Caco-2 (cell line): ENCODE data around the gene P2RX2. TPM values are rescaled to one million over a fixed set of nuclear protein-coding genes. Genes with fewer than 3 reads are reported as not detected.

Experiments
- BruUV-seq: library from RNA; stranded (reverse); fragments of 400-500 nt; replicated peaks from 2 replicates; lab custom pipeline; 2021; lab: Mats Ljungman, UMichigan
- CTCF ChIA-PET: fragments of 300-600 bp; sonication (Branson Sonifier 250); formaldehyde crosslinking; loops from one replicate; lab custom pipeline; 2022; ENCODE audit warnings: antibody characterized with exemption; lab: Charles Lee
- POLR2A ChIA-PET: fragments of 300-600 bp; sonication (Branson Sonifier 250); formaldehyde crosslinking; loops from one replicate; lab custom pipeline; 2022; ENCODE audit warnings: antibody characterized with exemption; lab: Charles Lee
- DNase-seq, 2 experiments: peaks; one replicate each; pipeline versions ENCODE4 v3.0.0 to v3.0.0-alpha.2; 2020 to 2022
- H3K27me3 ChIP-seq: replicated peaks from 2 replicates; pipeline ENCODE4 v1.6.0; 2011; ENCODE audit warnings: low read length; ENCODE audit not compliant: control insufficient read depth, insufficient read depth
- H3K36me3 ChIP-seq: 2 replicates; pipeline ENCODE4 v1.5.1; 2011; ENCODE audit warnings: low read length; ENCODE audit not compliant: control insufficient read depth, insufficient read depth
- H3K4me1 ChIP-seq: fragments of 250-450 bp; sonication (Bioruptor Pico); 2 replicates; pipeline ENCODE4 v1.5.1; 2020; ENCODE audit warnings: mild to moderate bottlenecking
- H3K4me3 ChIP-seq: 2 replicates; pipeline ENCODE4 v1.5.1; 2011; ENCODE audit warnings: low read depth, mild to moderate bottlenecking, control low read depth, low read length
- H3K9me3 ChIP-seq: fragments of 250-450 bp; sonication (Bioruptor Pico); 2 replicates; pipeline ENCODE4 v1.5.1; 2020; ENCODE audit warnings: mild to moderate bottlenecking, moderate library complexity
- H3K27ac Mint-ChIP-seq: one replicate; pipeline ENCODE4 v1.8.0; 2022; ENCODE audit warnings: mixed read lengths; ENCODE audit not compliant: unreplicated experiment
- H3K27me3 Mint-ChIP-seq: one replicate; pipeline ENCODE4 v1.8.0; 2022; ENCODE audit warnings: mixed read lengths; ENCODE audit not compliant: insufficient read depth, unreplicated experiment
- H3K36me3 Mint-ChIP-seq: one replicate; pipeline ENCODE4 v1.8.0; 2022; ENCODE audit warnings: mild to moderate bottlenecking, mixed read lengths; ENCODE audit not compliant: insufficient read depth, unreplicated experiment
- H3K4me1 Mint-ChIP-seq: one replicate; pipeline ENCODE4 v1.8.0; 2022; ENCODE audit warnings: low read depth, mixed read lengths; ENCODE audit not compliant: unreplicated experiment
- H3K4me3 Mint-ChIP-seq: one replicate; pipeline ENCODE4 v1.8.0; 2022; ENCODE audit warnings: mild to moderate bottlenecking, moderate library complexity, mixed read lengths; ENCODE audit not compliant: unreplicated experiment
- H3K9me3 Mint-ChIP-seq: one replicate; pipeline ENCODE4 v1.8.0; 2022; ENCODE audit warnings: mixed read lengths; ENCODE audit not compliant: unreplicated experiment
- intact Hi-C: fragments of 100-400 bp; cut with micrococcal nuclease; formaldehyde crosslinking; loops from one replicate; pipeline ENCODE4 v1.10.0; 2022; ENCODE audit not compliant: unreplicated experiment
- total RNA-seq: library from RNA; stranded (reverse); gene quantifications from 2 replicates; pipeline ENCODE4 v1.2.3, GENCODE V29; 2022
- TF ChIP-seq, protein P1 (sequence below), 2 experiments: fragments of 200-600 bp in 1 of 2; IDR thresholded peaks; 1 replicate in 1 of 2; 2 replicates in 1 of 2; pipeline versions ENCODE4 v1.5.1 to v1.8.0; 2011 to 2022; ENCODE audit warnings: antibody characterized with exemption in 1 of 2, control low read depth in 1 of 2, inconsistent platforms in 1 of 2, low read depth in 1 of 2, low read length in 1 of 2, mild to moderate bottlenecking in 1 of 2, moderate library complexity in 1 of 2; ENCODE audit not compliant: insufficient read depth in 1 of 2, severe bottlenecking in 1 of 2, unreplicated experiment in 1 of 2

Gene P2RX2
- total RNA-seq, 1 experiment from 2014 or later: not detected

- peaks cover 8% of the 10 kb centered on the region for H3K36me3 Mint-ChIP-seq
- ChIA-PET CTCF (no interaction called here), POLR2A (no interaction called here)
- H3K4me1 Mint-ChIP-seq: peaks cover 7% of the 10 kb centered on the region
- BruUV-seq: no TSS peak
- intact Hi-C loops: no loop called here
- Histone ChIP-seq H3K36me3 (no peaks in the 10 kb centered on the region), H3K4me1 (peaks cover 16% of the 10 kb centered on the region), H3K27me3 (no peaks in the 10 kb centered on the region), H3K9me3 (peaks cover 5% of the 10 kb centered on the region; the same call in 1 of the 2 replicates), H3K4me3 (no peak overlapping the region)
- TF ChIP-seq, protein P1, sequence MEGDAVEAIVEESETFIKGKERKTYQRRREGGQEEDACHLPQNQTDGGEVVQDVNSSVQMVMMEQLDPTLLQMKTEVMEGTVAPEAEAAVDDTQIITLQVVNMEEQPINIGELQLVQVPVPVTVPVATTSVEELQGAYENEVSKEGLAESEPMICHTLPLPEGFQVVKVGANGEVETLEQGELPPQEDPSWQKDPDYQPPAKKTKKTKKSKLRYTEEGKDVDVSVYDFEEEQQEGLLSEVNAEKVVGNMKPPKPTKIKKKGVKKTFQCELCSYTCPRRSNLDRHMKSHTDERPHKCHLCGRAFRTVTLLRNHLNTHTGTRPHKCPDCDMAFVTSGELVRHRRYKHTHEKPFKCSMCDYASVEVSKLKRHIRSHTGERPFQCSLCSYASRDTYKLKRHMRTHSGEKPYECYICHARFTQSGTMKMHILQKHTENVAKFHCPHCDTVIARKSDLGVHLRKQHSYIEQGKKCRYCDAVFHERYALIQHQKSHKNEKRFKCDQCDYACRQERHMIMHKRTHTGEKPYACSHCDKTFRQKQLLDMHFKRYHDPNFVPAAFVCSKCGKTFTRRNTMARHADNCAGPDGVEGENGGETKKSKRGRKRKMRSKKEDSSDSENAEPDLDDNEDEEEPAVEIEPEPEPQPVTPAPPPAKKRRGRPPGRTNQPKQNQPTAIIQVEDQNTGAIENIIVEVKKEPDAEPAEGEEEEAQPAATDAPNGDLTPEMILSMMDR (IDR thresholded peaks at IDR 0.05; ENCODE audit: insufficient read depth in 1 of 2, low read depth in 1 of 2, low read length in 1 of 2, severe bottlenecking in 1 of 2, unreplicated experiment in 1 of 2): no peak
- no peak overlapping the region for H3K27ac Mint-ChIP-seq
- DNase-seq: no peak
- H3K27me3 Mint-ChIP-seq: no peaks in the 10 kb centered on the region
- no peaks in the 10 kb centered on the region for H3K9me3 Mint-ChIP-seq
- no peak overlapping the region for H3K4me3 Mint-ChIP-seq
Observed at GRCh38 chr12:132606927-132607326, 11.6 kb upstream of the P2RX2 start.

DNA sequence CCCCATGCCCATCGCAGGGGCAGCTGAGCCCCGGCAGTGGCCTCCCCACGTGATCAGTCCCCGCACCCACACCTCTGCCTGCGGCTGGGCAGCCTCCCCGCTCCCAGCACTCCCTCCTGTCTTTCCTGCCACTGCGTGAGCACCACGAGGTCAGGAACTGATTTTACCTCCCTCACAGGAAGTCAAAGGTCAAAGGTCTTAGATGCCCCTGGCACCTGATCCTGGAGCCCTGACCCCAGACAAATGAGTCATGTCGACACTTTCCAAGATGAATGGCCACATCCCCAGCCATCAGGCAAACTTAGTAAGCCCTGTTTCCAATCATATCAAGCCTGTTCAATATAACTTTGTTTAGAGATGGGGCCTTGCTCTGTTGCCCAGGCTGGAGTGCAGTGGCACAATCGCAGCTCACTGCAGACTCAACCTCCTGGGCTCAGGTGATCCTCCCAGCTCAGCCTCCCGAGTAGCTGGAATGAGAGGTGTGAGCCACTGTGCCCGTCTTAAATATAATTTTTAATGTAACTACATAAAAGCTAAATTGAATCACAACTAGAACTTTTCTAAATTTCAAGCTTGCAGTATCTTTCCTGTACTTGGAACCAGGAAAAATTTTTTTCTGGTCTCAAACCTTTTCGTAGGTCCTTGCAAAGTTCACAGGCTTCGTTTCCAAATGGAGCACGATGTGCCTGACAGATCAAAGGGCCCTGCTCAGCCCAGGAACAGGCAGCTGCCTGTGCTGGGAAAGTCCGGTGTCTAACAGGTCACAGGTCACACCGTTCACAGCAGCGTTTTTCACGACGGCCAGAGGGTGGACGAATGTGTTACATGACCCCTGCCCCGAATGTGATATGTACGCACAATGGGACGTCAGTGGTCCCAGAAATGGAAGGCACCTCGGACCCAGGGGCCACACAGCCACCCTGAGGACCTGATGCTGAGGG is 10.1 kb upstream of the P2RX2 start:
- Histone ChIP-seq H3K4me1 (peaks cover 16% of the 10 kb centered on the region), H3K9me3 (peaks cover 5% of the 10 kb centered on the region; the same call in 1 of the 2 replicates), H3K36me3 (no peaks in the 10 kb centered on the region), H3K27me3 (no peaks in the 10 kb centered on the region), H3K4me3 (no peak overlapping the region)
- no peak for DNase-seq
- Mint-ChIP-seq H3K27me3 (no peaks in the 10 kb centered on the region), H3K9me3 (no peaks in the 10 kb centered on the region), H3K27ac (no peak overlapping the region), H3K36me3 (peaks cover 8% of the 10 kb centered on the region), H3K4me1 (peaks cover 7% of the 10 kb centered on the region), H3K4me3 (no peak overlapping the region)
- TF ChIP-seq, protein P1 (IDR thresholded peaks at IDR 0.05; ENCODE audit: insufficient read depth in 1 of 2, low read depth in 1 of 2, low read length in 1 of 2, severe bottlenecking in 1 of 2, unreplicated experiment in 1 of 2): no peak
- ChIA-PET CTCF (no interaction called here), POLR2A (no interaction called here)
- BruUV-seq: no TSS peak
- intact Hi-C loops: no loop called here

GRCh38 chr12:132610051-132610759 is 8.4 kb upstream of the P2RX2 start, which contains the start of gene LRCOL1:
Gene LRCOL1 (minus strand): TSS chr12:132610582. CDS start chr12:132606251, 4,331 bp downstream.
- Histone ChIP-seq H3K9me3 (peaks cover 5% of the 10 kb centered on the region; the same call in 1 of the 2 replicates), H3K4me1 (peaks cover 11% of the 10 kb centered on the region; the same call in 1 of the 2 replicates), H3K4me3 (no peak within 1 kb of the TSS), H3K27me3 (no peaks in the 10 kb centered on the region), H3K36me3 (no peaks in the 10 kb centered on the region)
- TF ChIP-seq, protein P1 (IDR thresholded peaks at IDR 0.05; ENCODE audit: insufficient read depth in 1 of 2, low read depth in 1 of 2, low read length in 1 of 2, severe bottlenecking in 1 of 2, unreplicated experiment in 1 of 2): no peak
- BruUV-seq: no TSS peak
- no peak within 1 kb of the TSS for H3K4me3 Mint-ChIP-seq
- ChIA-PET CTCF (no interaction called here), POLR2A (no interaction called here)
- peaks cover 8% of the 10 kb centered on the region for H3K36me3 Mint-ChIP-seq
- no peaks in the 10 kb centered on the region for H3K9me3 Mint-ChIP-seq
- no peak within 1 kb of the TSS for H3K27ac Mint-ChIP-seq
- no peak for DNase-seq
- intact Hi-C loops: no loop called here
- H3K4me1 Mint-ChIP-seq: peaks cover 7% of the 10 kb centered on the region
- no peaks in the 10 kb centered on the region for H3K27me3 Mint-ChIP-seq
